HepG2 (cell line): ENCODE results near the gene EXOSC6. TPM values are rescaled to one million over a fixed set of nuclear protein-coding genes. Genes with fewer than 3 reads are reported as not detected.

Experiments used
- ARHGAP35 ChIP-seq: sonication (generic); formaldehyde crosslinking; IDR thresholded peaks from 2 replicates; pipeline ENCODE4 v1.9.0; 2022; ENCODE audit warnings: mild to moderate bottlenecking, inconsistent platforms, moderate library complexity, missing genetic modification reagents, borderline replicate concordance
- CC2D1A ChIP-seq: sonication (generic); formaldehyde crosslinking; IDR thresholded peaks from 2 replicates; pipeline ENCODE4 v1.8.1; 2023; ENCODE audit warnings: mild to moderate bottlenecking, missing genetic modification reagents
- EP300 ChIP-seq, 3 experiments: sonication (generic) in 1 of 3; formaldehyde crosslinking in 1 of 3; IDR thresholded peaks; 2 replicates each; pipeline versions ENCODE4 v1.5.1 to v1.6.1; 2011 to 2020; ENCODE audit warnings: low read depth in 2 of 3, low read length in 2 of 3, borderline replicate concordance in 1 of 3, improper control_type of control experiment in 1 of 3, mild to moderate bottlenecking in 1 of 3, missing genetic modification reagents in 1 of 3, moderate library complexity in 1 of 3
- KDM2A ChIP-seq: sonication (generic); formaldehyde crosslinking; IDR thresholded peaks from 2 replicates; pipeline ENCODE4 v1.4.0; 2020; ENCODE audit warnings: low read depth, missing genetic modification reagents, borderline replicate concordance
- KLF15 ChIP-seq: sonication (generic); formaldehyde crosslinking; IDR thresholded peaks from 2 replicates; pipeline ENCODE4 v1.8.1; 2023; ENCODE audit warnings: borderline replicate concordance, mild to moderate bottlenecking, inconsistent platforms, missing genetic modification reagents, mixed read lengths
- MXD4 ChIP-seq: IDR thresholded peaks from 2 replicates; pipeline ENCODE4 v1.6.1; 2016; ENCODE audit warnings: mild to moderate bottlenecking, missing biosample characterization, missing genetic modification reagents
- NFE2L1 ChIP-seq: sonication (generic); formaldehyde crosslinking; IDR thresholded peaks from 2 replicates; pipeline ENCODE4 v1.4.0; 2020; ENCODE audit warnings: missing genetic modification reagents, mild to moderate bottlenecking, borderline replicate concordance
- NFKBIZ ChIP-seq: IDR thresholded peaks from 2 replicates; pipeline ENCODE4 v1.6.1; 2018; ENCODE audit warnings: missing genetic modification reagents, missing compliant biosample characterization
- NR3C1 ChIP-seq: sonication (generic); formaldehyde crosslinking; IDR thresholded peaks from 2 replicates; pipeline ENCODE4 v1.4.0; 2020; ENCODE audit warnings: missing genetic modification reagents
- TARDBP ChIP-seq: sonication (generic); formaldehyde crosslinking; IDR thresholded peaks from 2 replicates; pipeline ENCODE4 v1.8.0; 2022; ENCODE audit warnings: mild to moderate bottlenecking, missing genetic modification reagents
- YEATS2 ChIP-seq: sonication (generic); formaldehyde crosslinking; IDR thresholded peaks from 2 replicates; pipeline ENCODE4 v1.4.0; 2020; ENCODE audit warnings: missing genetic modification reagents, borderline replicate concordance
- ZGPAT ChIP-seq: IDR thresholded peaks from 2 replicates; pipeline ENCODE4 v1.6.1; 2016; ENCODE audit warnings: mild to moderate bottlenecking
- ZMYM4 ChIP-seq: sonication (generic); formaldehyde crosslinking; IDR thresholded peaks from 2 replicates; pipeline ENCODE4 v1.8.1; 2023; ENCODE audit warnings: mild to moderate bottlenecking, missing genetic modification reagents
- ZNF24 ChIP-seq: fragments of 450-650 bp; IDR thresholded peaks from 2 replicates; pipeline ENCODE4 v1.6.1; 2017; ENCODE audit warnings: antibody characterized with exemption, mild to moderate bottlenecking
- ZNF503 ChIP-seq: sonication (generic); formaldehyde crosslinking; IDR thresholded peaks from 2 replicates; pipeline ENCODE4 v1.4.0; 2020; ENCODE audit warnings: missing genetic modification reagents
- ZNF598 ChIP-seq: sonication (generic); formaldehyde crosslinking; IDR thresholded peaks from 2 replicates; pipeline ENCODE4 v1.5.1; 2020; ENCODE audit warnings: mild to moderate bottlenecking, missing genetic modification reagents, borderline replicate concordance
- ZSCAN12 ChIP-seq: sonication (generic); formaldehyde crosslinking; IDR thresholded peaks from 2 replicates; pipeline ENCODE4 v1.9.0; 2021; ENCODE audit warnings: mild to moderate bottlenecking, missing genetic modification reagents
- polyA plus RNA-seq, 8 experiments: library from polyadenylated mRNA; depleted of rRNA in 3 of 8; stranded (reverse) in 7 of 8; unstranded in 1 of 8; fragments of >200 nt; fragmentation: Illumina TruSeq in 4 of 8; extraction: Trizol in 4 of 8; gene quantifications; 2 replicates each; pipeline versions ENCODE4 v1.2.1 to v1.2.3, GENCODE V29; 2011 to 2016; ENCODE audit warnings: low read depth in 4 of 8, missing spikeins in 1 of 8, mixed read lengths in 1 of 8; ENCODE audit not compliant: insufficient read depth in 1 of 8
- total RNA-seq, 5 experiments: library from RNA; depleted of rRNA; stranded (reverse); fragments of >200 nt; fragmentation: Illumina TruSeq; extraction: Trizol; gene quantifications; 2 replicates each; pipeline ENCODE4 v1.2.3, GENCODE V29; 2016; ENCODE audit warnings: low read depth in 1 of 5
- TF ChIP-seq, protein P1 (sequence below): IDR thresholded peaks from 2 replicates; pipeline ENCODE4 v1.6.1; 2016; ENCODE audit warnings: mild to moderate bottlenecking, missing biosample characterization, missing genetic modification reagents
- TF ChIP-seq, protein P2 (sequence below): sonication (generic); formaldehyde crosslinking; IDR thresholded peaks from 2 replicates; pipeline ENCODE4 v1.4.0; 2020; ENCODE audit warnings: mild to moderate bottlenecking, missing genetic modification reagents

EXOSC6 gene
- total and polyA plus RNA-seq, 2 of the 13 experiments (the other 11 are each of a cell fraction or from before 2014, with no cell fraction given), result 13.1 to 39.9 TPM

DNA sequence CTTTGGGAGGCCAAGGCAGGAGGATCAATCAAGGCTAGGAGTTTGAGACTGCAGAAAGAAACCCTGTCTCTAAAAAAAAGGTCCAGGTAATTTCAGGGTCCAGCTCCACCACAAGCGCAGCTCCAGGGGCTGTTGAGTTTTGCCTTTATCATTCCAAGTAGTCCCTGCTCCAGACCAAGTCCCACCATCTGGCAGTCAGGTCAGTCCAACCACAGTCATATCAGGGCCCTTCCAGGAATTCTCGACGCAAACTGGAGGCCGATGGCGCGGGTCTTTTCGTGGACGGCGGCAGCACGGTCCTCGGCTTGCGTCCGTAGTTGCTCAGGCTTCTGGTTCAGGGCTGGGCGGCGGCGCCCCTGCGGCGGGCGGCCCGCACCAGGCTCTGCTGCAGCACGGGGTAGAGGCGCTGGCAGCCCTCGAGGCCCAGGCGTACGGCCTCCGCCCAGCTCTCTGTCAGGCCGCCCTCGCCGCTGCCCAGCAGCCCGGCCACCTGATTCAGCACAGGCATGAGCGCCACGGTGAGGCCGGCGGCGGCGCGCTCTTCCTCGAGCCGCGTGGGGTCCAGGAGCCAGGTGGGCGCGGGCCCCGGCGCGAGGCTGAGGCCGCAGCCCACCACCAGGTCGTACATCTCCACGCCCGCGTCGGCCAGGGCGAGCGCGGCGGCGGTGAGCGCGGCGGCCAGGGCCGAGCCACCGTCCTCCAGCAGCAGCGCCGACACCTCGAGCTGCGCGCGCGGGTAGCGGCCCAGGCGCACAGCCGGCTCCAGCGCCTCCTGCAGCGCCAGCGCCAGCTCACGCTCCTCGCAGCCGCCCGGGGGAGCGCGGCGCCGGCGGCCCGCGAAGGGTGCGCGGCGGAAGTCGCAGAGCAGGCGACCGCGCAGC lies 752 bp downstream of the EXOSC6 start (continued):
- no peak for TF ChIP-seq NR3C1 (CRISPR knock-in tag)
- TF ChIP-seq KDM2A, result peak; percentile 72; the same call in 1 of the 2 replicates
- no peak for TF ChIP-seq ZNF503 (CRISPR knock-in tag)
- TF ChIP-seq NFE2L1 (CRISPR knock-in tag), result no peak
- TF ChIP-seq, protein P1, sequence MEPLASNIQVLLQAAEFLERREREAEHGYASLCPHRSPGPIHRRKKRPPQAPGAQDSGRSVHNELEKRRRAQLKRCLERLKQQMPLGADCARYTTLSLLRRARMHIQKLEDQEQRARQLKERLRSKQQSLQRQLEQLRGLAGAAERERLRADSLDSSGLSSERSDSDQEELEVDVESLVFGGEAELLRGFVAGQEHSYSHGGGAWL (CRISPR knock-in tag), result peak; percentile 82
- TF ChIP-seq, protein P2, sequence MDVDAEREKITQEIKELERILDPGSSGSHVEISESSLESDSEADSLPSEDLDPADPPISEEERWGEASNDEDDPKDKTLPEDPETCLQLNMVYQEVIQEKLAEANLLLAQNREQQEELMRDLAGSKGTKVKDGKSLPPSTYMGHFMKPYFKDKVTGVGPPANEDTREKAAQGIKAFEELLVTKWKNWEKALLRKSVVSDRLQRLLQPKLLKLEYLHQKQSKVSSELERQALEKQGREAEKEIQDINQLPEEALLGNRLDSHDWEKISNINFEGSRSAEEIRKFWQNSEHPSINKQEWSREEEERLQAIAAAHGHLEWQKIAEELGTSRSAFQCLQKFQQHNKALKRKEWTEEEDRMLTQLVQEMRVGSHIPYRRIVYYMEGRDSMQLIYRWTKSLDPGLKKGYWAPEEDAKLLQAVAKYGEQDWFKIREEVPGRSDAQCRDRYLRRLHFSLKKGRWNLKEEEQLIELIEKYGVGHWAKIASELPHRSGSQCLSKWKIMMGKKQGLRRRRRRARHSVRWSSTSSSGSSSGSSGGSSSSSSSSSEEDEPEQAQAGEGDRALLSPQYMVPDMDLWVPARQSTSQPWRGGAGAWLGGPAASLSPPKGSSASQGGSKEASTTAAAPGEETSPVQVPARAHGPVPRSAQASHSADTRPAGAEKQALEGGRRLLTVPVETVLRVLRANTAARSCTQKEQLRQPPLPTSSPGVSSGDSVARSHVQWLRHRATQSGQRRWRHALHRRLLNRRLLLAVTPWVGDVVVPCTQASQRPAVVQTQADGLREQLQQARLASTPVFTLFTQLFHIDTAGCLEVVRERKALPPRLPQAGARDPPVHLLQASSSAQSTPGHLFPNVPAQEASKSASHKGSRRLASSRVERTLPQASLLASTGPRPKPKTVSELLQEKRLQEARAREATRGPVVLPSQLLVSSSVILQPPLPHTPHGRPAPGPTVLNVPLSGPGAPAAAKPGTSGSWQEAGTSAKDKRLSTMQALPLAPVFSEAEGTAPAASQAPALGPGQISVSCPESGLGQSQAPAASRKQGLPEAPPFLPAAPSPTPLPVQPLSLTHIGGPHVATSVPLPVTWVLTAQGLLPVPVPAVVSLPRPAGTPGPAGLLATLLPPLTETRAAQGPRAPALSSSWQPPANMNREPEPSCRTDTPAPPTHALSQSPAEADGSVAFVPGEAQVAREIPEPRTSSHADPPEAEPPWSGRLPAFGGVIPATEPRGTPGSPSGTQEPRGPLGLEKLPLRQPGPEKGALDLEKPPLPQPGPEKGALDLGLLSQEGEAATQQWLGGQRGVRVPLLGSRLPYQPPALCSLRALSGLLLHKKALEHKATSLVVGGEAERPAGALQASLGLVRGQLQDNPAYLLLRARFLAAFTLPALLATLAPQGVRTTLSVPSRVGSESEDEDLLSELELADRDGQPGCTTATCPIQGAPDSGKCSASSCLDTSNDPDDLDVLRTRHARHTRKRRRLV, result no peak
- no peak for TF ChIP-seq EP300 (IDR thresholded peaks at IDR 0.05; ENCODE audit: low read depth in 2 of 2, low read length in 2 of 2)
- 0 out of 2 replicates have a peak, but pooled peaks have one; percentile 11 for TF ChIP-seq EP300 (CRISPR knock-in tag; IDR thresholded peaks at IDR 0.05; ENCODE audit: borderline replicate concordance)
- no peak for TF ChIP-seq ZNF24
- no peak for TF ChIP-seq TARDBP (CRISPR knock-in tag)
- TF ChIP-seq KLF15 (CRISPR knock-in tag), result no peak
- TF ChIP-seq ZNF598, result 0 out of 2 replicates have a peak, but pooled peaks have one; percentile 71
- no peak; the same call in 1 of the 2 replicates for TF ChIP-seq ARHGAP35 (CRISPR knock-in tag)
- no peak for TF ChIP-seq NFKBIZ (CRISPR knock-in tag)
- no peak for TF ChIP-seq CC2D1A (CRISPR knock-in tag)
- no peak; the same call in none of the 2 replicates for TF ChIP-seq MXD4 (CRISPR knock-in tag)
- TF ChIP-seq ZGPAT (CRISPR knock-in tag), result peak; percentile 43; the same call in 1 of the 2 replicates
- TF ChIP-seq ZSCAN12 (CRISPR knock-in tag), result no peak
- TF ChIP-seq ZMYM4, result peak; percentile 30; the same call in 1 of the 2 replicates
- TF ChIP-seq YEATS2 (CRISPR knock-in tag), result no peak; the same call in 1 of the 2 replicates
